DND-41 (cell line): Measurements from ENCODE around the gene MTX3.

Experiments
- EZH2 ChIP-seq: IDR thresholded peaks from 3 replicates; pipeline ENCODE4 v1.6.1; 2012; ENCODE audit warnings: borderline replicate concordance, low read depth, mild to moderate bottlenecking, moderate library complexity, low read length, inconsistent platforms; ENCODE audit not compliant: severe bottlenecking
- TF ChIP-seq, protein P1 (sequence below): IDR thresholded peaks from 2 replicates; pipeline ENCODE4 v1.5.1; 2012; ENCODE audit warnings: borderline replicate concordance, low read length, moderate library complexity, mild to moderate bottlenecking; ENCODE audit not compliant: poor library complexity, severe bottlenecking; ENCODE audit errors: extremely low read depth

DNA sequence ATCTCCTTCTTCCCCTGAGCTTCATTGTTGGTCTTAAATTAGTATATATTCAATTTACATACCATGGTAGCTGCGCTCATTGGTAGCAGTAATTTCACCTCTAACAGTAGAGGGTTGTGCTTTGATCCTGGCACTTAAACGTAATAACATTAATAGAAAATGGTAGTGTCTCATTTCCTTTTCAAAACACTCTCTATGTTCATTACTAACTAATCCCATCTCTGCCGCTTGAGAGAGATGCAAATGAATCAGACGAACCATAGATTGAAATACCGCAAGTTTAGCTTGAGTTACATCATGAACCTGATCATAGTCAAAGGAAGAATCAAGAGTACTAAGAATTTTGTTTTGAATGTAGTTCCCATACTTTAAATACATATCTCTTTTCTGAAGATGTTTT, 46.3 kb upstream of the MTX3 start:
- TF ChIP-seq, protein P1, sequence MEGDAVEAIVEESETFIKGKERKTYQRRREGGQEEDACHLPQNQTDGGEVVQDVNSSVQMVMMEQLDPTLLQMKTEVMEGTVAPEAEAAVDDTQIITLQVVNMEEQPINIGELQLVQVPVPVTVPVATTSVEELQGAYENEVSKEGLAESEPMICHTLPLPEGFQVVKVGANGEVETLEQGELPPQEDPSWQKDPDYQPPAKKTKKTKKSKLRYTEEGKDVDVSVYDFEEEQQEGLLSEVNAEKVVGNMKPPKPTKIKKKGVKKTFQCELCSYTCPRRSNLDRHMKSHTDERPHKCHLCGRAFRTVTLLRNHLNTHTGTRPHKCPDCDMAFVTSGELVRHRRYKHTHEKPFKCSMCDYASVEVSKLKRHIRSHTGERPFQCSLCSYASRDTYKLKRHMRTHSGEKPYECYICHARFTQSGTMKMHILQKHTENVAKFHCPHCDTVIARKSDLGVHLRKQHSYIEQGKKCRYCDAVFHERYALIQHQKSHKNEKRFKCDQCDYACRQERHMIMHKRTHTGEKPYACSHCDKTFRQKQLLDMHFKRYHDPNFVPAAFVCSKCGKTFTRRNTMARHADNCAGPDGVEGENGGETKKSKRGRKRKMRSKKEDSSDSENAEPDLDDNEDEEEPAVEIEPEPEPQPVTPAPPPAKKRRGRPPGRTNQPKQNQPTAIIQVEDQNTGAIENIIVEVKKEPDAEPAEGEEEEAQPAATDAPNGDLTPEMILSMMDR = no peak
- TF ChIP-seq EZH2 = no peak
